ENCODE measurements around the gene TTC9.

GRCh38 chr14:70648346-70648745, 6.6 kb downstream of the TTC9 start:
- TF ChIP-seq ZNF274 (IDR thresholded peaks at IDR 0.05; ENCODE audit: low read depth, low read length) (no peak), SUZ12 (IDR thresholded peaks at IDR 0.05; ENCODE audit: extremely low read depth, insufficient read depth, insufficient read length) (no peak), YY1 (IDR thresholded peaks at IDR 0.05; ENCODE audit: insufficient read depth, insufficient read length) (no peak)
